HT1080 (cell line): ENCODE data around the gene MYH6. TPM values are rescaled to one million over a fixed set of nuclear protein-coding genes. Genes with fewer than 3 reads are reported as not detected.

Experiments
- DNase-seq: peaks from one replicate; pipeline ENCODE4 v3.0.0-alpha.2; 2015; ENCODE audit warnings: low read depth
- total RNA-seq: library from RNA; depleted of rRNA; stranded (reverse); fragments of >200 nt; shearing (Covaris generic); gene quantifications from 2 replicates; pipeline ENCODE4 v1.2.3, GENCODE V29; 2014

The MYH6 gene
- total RNA-seq, 1 experiment from 2014 or later: not detected

GRCh38 chr14:23359722-23360447 is 48.2 kb downstream of the MYH6 start:
- no peak for DNase-seq

GRCh38 chr14:23359167-23359626 is 48.9 kb downstream of the MYH6 start:
- no peak for DNase-seq

- no peak for DNase-seq
Measured at GRCh38 chr14:23358553-23359166, 49.4 kb downstream of the MYH6 start.

- DNase-seq: no peak
Measured at GRCh38 chr14:23358042-23358441, 50.0 kb downstream of the MYH6 start.

GRCh38 chr14:23357261-23357660 is 50.8 kb downstream of the MYH6 start:
- DNase-seq: no peak

GRCh38 chr14:23356662-23357061 is 51.4 kb downstream of the MYH6 start:
- no peak for DNase-seq

DNA sequence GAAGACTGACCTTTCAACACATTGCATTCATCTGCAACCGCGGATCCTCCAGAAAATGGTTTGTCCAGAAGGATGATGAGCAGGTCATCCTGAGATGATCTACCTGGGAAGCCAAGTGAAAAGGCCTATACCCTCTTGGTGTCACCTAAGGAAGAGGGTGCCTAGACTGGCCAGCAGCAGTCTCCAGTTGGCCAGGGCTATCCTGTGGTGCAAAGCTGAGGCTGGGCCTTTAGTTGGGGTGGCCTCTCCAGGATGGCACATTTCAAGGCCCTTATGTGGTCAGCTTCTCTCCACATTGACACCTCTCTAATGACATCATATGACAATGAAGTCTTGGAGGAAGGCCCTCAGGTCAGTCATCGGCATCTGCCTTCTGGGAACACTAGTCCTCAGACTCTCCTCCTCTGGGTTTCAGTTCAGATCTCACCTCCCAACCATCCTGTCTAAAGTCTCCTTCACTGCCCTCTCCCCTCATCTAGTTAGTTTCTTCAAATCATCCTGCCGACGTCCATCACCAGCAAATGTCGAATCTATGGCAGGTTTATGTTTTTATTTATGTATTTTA is 52.1 kb downstream of the MYH6 start:
- DNase-seq: no peak

GRCh38 chr14:23354990-23355389 is 53.1 kb downstream of the MYH6 start:
- DNase-seq: no peak

- DNase-seq: no peak
Measured at GRCh38 chr14:23353433-23353780, 54.7 kb downstream of the MYH6 start.

DNA sequence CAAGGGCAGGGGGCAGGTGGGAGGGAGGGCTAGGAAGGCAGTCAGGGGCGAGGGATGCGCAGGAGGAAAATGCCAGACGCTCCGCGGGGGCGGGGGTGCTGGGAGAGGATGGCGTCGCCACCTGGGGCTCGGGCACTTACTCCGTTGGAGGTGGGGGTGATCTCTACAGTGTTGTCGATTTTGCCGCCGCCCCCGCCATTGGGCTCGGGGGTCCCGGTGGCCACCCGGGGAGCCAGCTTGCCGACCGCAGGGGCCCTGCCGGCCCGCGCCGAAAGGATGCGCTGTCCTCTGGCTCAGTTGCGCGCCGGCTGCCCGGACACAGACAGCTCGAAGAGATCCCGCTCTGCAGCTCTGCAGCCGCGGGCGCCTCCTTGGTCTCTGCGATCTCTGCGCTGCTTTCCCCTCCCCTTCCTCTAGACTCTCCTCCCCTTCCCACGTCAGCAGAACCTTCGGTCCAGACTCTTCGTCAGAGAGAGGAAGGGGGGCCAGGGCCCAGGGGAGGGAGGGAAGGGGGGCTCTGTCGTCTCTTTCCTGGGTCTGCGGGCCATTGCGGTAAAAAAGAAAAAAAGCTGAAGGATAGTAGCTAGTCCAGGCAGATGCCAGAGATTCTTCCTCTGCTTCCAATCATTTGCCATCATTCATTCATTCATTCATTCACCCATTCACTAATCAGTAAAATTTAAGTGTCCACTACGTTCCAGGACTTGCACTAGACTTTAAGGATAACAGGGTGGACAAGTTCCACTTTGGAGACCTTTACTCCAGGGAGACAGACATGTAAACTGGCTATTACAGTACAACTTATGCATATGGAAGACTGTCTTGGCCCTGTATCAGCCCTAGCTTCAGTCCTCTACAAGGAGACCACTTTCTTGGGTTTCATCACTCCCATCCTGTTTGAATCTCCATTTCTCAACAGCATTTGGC is 55.3 kb downstream of the MYH6 start, which contains the start of gene SLC22A17:
Gene SLC22A17, minus strand, starts transcription at position 382 of the 927 bp plus-strand sequence.
- DNase-seq: peak; percentile 35

DNA sequence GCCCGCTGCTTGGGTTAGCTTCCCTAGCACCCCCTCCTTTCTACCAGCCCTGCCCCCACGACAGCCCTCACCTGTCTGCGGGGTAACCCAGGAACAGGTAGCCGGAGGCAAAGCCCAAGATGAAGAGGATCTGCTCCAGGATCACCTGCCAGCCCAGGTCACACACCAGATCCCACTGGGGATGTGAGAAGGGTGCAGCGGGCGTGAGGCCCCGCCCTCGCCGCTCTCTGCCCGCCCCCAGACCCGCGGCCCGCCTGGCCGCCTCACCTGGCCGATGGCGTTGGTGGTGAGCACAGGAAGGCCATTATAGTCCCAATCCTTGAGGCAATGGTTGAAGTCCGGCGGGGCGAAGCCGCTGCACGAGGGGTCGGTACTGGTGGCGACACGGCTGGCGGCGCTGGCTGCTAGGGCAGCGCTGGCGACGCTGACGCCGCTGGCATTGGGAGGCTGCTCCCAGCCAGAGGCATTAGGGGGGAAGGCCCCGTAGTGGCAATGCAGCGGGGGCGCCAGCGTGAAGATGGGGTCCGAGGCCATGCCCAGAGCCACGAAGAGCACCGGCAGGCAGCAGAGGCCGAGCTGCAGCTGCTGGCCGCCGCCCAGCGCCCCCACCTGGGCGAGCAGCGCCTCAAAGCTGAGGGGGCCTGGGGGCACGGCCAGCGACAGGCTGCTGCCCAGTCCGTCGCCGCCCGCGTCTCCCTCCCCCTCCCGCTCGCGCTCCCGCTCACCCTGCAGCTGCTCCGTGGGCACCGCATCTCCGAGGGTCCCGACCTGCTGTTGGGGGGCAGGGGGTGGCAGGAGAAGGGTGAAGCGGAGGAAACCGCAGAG is 56.2 kb downstream of the MYH6 start:
- no peak for DNase-seq

DNA sequence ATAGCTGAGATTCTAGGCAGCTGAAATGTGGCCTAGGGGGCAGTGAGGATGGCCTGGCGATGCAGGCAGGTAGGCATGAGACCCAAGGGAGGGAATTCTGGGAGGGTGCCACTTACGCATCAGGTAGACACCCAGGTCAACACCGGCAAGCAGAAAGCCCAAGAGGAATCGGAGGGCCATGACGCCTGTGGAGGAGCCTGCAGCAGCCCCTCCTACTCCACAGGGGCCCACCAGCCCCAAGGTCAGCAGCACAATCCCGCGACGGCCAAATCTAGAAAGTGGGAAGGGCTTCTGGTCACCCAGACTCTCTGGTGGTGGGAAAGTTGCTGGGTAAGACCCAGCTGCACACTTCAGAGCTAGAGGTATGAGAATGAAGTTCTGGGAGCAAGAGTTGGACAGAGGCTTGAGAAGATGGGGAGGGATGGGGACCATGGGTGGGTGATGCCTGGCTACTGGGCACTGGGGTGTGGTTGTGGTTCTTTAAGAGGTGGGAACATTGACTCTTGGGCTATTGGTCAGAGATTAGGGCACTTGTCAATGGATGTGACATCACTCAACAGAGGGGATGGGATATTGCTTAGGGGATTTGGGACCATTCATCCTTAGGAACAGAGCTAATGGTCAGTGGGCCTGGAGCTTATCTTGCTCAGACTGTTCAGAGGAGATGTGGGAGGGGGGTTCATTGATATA is 58.8 kb downstream of the MYH6 start:
- DNase-seq: no peak

- DNase-seq: no peak
Measured at GRCh38 chr14:23348297-23348655, 59.8 kb downstream of the MYH6 start.

GRCh38 chr14:23347406-23348296 is 60.4 kb downstream of the MYH6 start:
- DNase-seq: no peak

GRCh38 chr14:23346693-23347405 is 61.2 kb downstream of the MYH6 start:
- no peak for DNase-seq

GRCh38 chr14:23345987-23346692 is 61.9 kb downstream of the MYH6 start:
- no peak for DNase-seq

DNA sequence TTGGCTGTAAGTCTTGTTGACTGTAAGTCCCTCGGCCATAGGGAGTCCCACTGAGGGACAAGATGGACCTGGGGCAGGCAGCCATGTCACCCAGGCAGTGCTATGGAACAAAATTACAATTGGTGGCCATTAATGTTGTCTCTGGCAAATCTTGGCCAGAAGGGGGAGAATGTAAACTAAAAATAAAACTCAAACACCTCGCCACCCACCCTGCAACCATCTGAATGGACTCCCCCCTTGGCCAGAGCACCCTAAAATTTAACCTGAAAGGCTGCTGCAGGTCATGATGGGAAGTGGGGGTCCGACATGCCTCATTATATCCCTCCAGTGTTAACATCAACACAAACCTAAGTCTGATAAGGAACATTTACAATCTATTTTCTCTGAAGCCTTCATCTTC is 63.6 kb downstream of the MYH6 start:
- no peak for DNase-seq
